Lower leg skin (tissue), 3 donors: Measurements from ENCODE around the gene SNTG2.

ENCODE experiments used
- CTCF ChIP-seq, 3 donors: fragments of 450-650 bp; IDR thresholded peaks; one replicate each; pipeline ENCODE4 v1.5.1; 2016; ENCODE audit warnings: antibody characterized with exemption in 3 of 3, mild to moderate bottlenecking in 3 of 3, moderate library complexity in 2 of 3
- POLR2A ChIP-seq, 2 donors: fragments of 450-650 bp; IDR thresholded peaks; one replicate each; pipeline ENCODE4 v1.6.1; 2016 to 2017; ENCODE audit warnings: antibody characterized with exemption in 2 of 2, mild to moderate bottlenecking in 1 of 2, moderate library complexity in 1 of 2

GRCh38 chr2:1017827-1018226 is 67.2 kb downstream of the SNTG2 start:
- no peak for TF ChIP-seq CTCF (IDR thresholded peaks at IDR 0.05)
- TF ChIP-seq POLR2A (IDR thresholded peaks at IDR 0.05), result no peak
